H1 (cell line): ENCODE results near the gene RWDD1. TPM values are rescaled to one million over a fixed set of nuclear protein-coding genes. Genes with fewer than 3 reads are reported as not detected.

Source experiments
- CTCF ChIA-PET: fragments of 300-600 bp; sonication (Branson Sonifier 250); formaldehyde crosslinking; loops from one replicate; lab custom pipeline; 2021; ENCODE audit not compliant: partially characterized antibody; lab: Charles Lee
- POLR2A ChIA-PET: fragments of 300-600 bp; sonication (Branson Sonifier 250); formaldehyde crosslinking; loops from one replicate; lab custom pipeline; 2021; ENCODE audit warnings: inconsistent platforms; ENCODE audit not compliant: partially characterized antibody; lab: Charles Lee
- DNase-seq, 2 experiments: peaks; one replicate each; pipeline versions ENCODE4 v3.0.0 to v3.0.0-alpha.2; 2010 to 2022; ENCODE audit warnings: low spot score in 2 of 2, low read depth in 1 of 2, mixed read lengths in 1 of 2
- FAIRE-seq: peaks from 2 replicates; lab custom pipeline; 2011; peaks lifted over from hg19 to GRCh38; lab: Jason Lieb, UNC
- H2AFZ ChIP-seq: 2 replicates; pipeline ENCODE4 v1.8.1; 2012; ENCODE audit warnings: low read length, inconsistent platforms
- H2AK5ac ChIP-seq: 2 replicates; pipeline ENCODE4 v1.6.1; 2013; ENCODE audit warnings: low read depth, low read length
- H2BK120ac ChIP-seq: replicated peaks from 2 replicates; pipeline ENCODE3; 2013; ENCODE audit warnings: low read depth, low read length, inconsistent platforms
- H2BK12ac ChIP-seq: 2 replicates; pipeline ENCODE4 v1.6.1; 2013; ENCODE audit warnings: low read depth, low read length
- H2BK15ac ChIP-seq: 2 replicates; pipeline ENCODE4 v1.6.1; 2013; ENCODE audit warnings: low read length
- H2BK20ac ChIP-seq: 2 replicates; pipeline ENCODE4 v1.6.1; 2013; ENCODE audit warnings: low read length
- H2BK5ac ChIP-seq: 2 replicates; pipeline ENCODE4 v1.6.1; 2013; ENCODE audit warnings: low read depth, low read length
- H3K14ac ChIP-seq: 2 replicates; pipeline ENCODE4 v1.6.1; 2013; ENCODE audit warnings: inconsistent platforms; ENCODE audit not compliant: insufficient read length
- H3K18ac ChIP-seq: 2 replicates; pipeline ENCODE4 v1.6.1; 2013; ENCODE audit warnings: low read length; ENCODE audit errors: extremely low read depth
- H3K23ac ChIP-seq: 2 replicates; pipeline ENCODE4 v1.6.1; 2013; ENCODE audit warnings: inconsistent platforms; ENCODE audit not compliant: insufficient read length
- H3K23me2 ChIP-seq: 2 replicates; pipeline ENCODE4 v1.6.1; 2013; ENCODE audit warnings: low read depth, low read length
- H3K27ac ChIP-seq: 2 replicates; pipeline ENCODE4 v1.6.1; 2011; ENCODE audit warnings: low read depth, low read length, inconsistent platforms
- H3K27me3 ChIP-seq, 4 experiments: replicated peaks in 1 of 4; 1 replicate in 1 of 4; 2 replicates in 3 of 4; pipeline versions ENCODE4 v1.6.1 to v1.8.1; 2011 to 2013; ENCODE audit warnings: low read length in 3 of 4, mild to moderate bottlenecking in 3 of 4, inconsistent platforms in 2 of 4, mixed read lengths in 2 of 4, moderate library complexity in 1 of 4; ENCODE audit not compliant: control insufficient read depth in 3 of 4, insufficient read depth in 3 of 4; ENCODE audit errors: extremely low read depth in 1 of 4
- H3K36me3 ChIP-seq, 4 experiments: 2 replicates each; pipeline versions ENCODE4 v1.6.1 to v1.8.1; 2011 to 2013; ENCODE audit warnings: mild to moderate bottlenecking in 4 of 4, low read length in 3 of 4, moderate library complexity in 2 of 4, control low read depth in 1 of 4, inconsistent platforms in 1 of 4; ENCODE audit not compliant: insufficient read depth in 4 of 4, control insufficient read depth in 2 of 4
- H3K4ac ChIP-seq: replicated peaks from 2 replicates; pipeline ENCODE3; 2013; ENCODE audit warnings: low read length, low read depth, mixed read lengths, inconsistent platforms; ENCODE audit not compliant: insufficient read length
- H3K4me1 ChIP-seq, 4 experiments: replicated peaks in 1 of 4; 1 replicate in 1 of 4; 2 replicates in 3 of 4; pipeline versions ENCODE4 v1.6.1 to v1.8.1; 2011 to 2013; ENCODE audit warnings: low read length in 3 of 4, inconsistent platforms in 2 of 4, mixed read lengths in 1 of 4; ENCODE audit not compliant: insufficient read depth in 4 of 4, control insufficient read depth in 3 of 4
- H3K4me2 ChIP-seq, 2 experiments: 2 replicates each; pipeline versions ENCODE4 v1.6.1 to v1.8.1; 2011 to 2013; ENCODE audit warnings: low read depth in 2 of 2, low read length in 2 of 2, control low read depth in 1 of 2, inconsistent platforms in 1 of 2, mild to moderate bottlenecking in 1 of 2; ENCODE audit not compliant: insufficient read depth in 1 of 2
- H3K4me3 ChIP-seq, 4 experiments: fragments of 200-600, 300-600 bp in 1 of 4; sonication (generic), shearing (Covaris generic), sonication (Bioruptor Twin) in 1 of 4; 2 replicates each; pipeline versions ENCODE4 v1.5.1 to v1.8.1; 2011 to 2016; ENCODE audit warnings: low read length in 4 of 4, low read depth in 3 of 4, control low read depth in 2 of 4, inconsistent platforms in 2 of 4, mild to moderate bottlenecking in 2 of 4, mixed read lengths in 1 of 4, moderate library complexity in 1 of 4; ENCODE audit not compliant: insufficient read depth in 2 of 4; ENCODE audit errors: extremely low read depth in 1 of 4
- H3K56ac ChIP-seq: replicated peaks from 2 replicates; pipeline ENCODE3; 2013; ENCODE audit warnings: low read depth, mild to moderate bottlenecking, mixed read lengths, low read length, inconsistent platforms; ENCODE audit not compliant: insufficient read length
- H3K79me1 ChIP-seq: 2 replicates; pipeline ENCODE4 v1.6.1; 2013; ENCODE audit warnings: low read depth, low read length, control low read depth
- H3K79me2 ChIP-seq, 2 experiments: 2 replicates each; pipeline versions ENCODE4 v1.6.1 to v1.8.1; 2012 to 2013; ENCODE audit warnings: low read length in 2 of 2, mild to moderate bottlenecking in 2 of 2, inconsistent platforms in 1 of 2; ENCODE audit not compliant: insufficient read depth in 2 of 2, control insufficient read depth in 1 of 2
- H3K9ac ChIP-seq, 4 experiments: replicated peaks in 1 of 4; 1 replicate in 1 of 4; 2 replicates in 3 of 4; pipeline versions ENCODE4 v1.6.1 to v1.8.1; 2011 to 2013; ENCODE audit warnings: low read depth in 3 of 4, low read length in 3 of 4, control low read depth in 2 of 4, mild to moderate bottlenecking in 2 of 4, moderate library complexity in 2 of 4, inconsistent platforms in 1 of 4; ENCODE audit errors: extremely low read depth in 1 of 4
- H3K9me3 ChIP-seq, 2 experiments: 2 replicates each; pipeline versions ENCODE4 v1.6.1 to v1.8.1; 2012 to 2013; ENCODE audit warnings: mild to moderate bottlenecking in 2 of 2, moderate library complexity in 2 of 2, control low read depth in 1 of 2, inconsistent platforms in 1 of 2, low read depth in 1 of 2, low read length in 1 of 2, mixed read lengths in 1 of 2; ENCODE audit not compliant: insufficient read depth in 2 of 2
- H4K20me1 ChIP-seq, 2 experiments: replicated peaks in 1 of 2; 2 replicates each; pipeline versions ENCODE3 to v1.8.1; 2011 to 2013; ENCODE audit warnings: inconsistent platforms in 2 of 2, low read length in 2 of 2, mild to moderate bottlenecking in 1 of 2; ENCODE audit not compliant: insufficient read depth in 2 of 2, control insufficient read depth in 1 of 2
- H4K5ac ChIP-seq: 2 replicates; pipeline ENCODE4 v1.6.1; 2013; ENCODE audit warnings: low read length, low read depth, mixed read lengths, inconsistent platforms; ENCODE audit not compliant: insufficient read length
- H4K8ac ChIP-seq: 2 replicates; pipeline ENCODE4 v1.8.0; 2013; ENCODE audit warnings: mild to moderate bottlenecking, moderate library complexity, low read length, inconsistent platforms; ENCODE audit not compliant: insufficient read depth; ENCODE audit errors: extremely low read depth
- H4K91ac ChIP-seq: replicated peaks from 2 replicates; pipeline ENCODE3; 2013; ENCODE audit warnings: low read length, mixed read lengths, inconsistent platforms; ENCODE audit not compliant: insufficient read length
- ASH2L ChIP-seq: fragments of 200-600, 300-600 bp; sonication (generic); IDR thresholded peaks from one replicate; pipeline ENCODE4 v1.7.1; 2017; ENCODE audit warnings: low read length
- BACH1 ChIP-seq: IDR thresholded peaks from 2 replicates; pipeline ENCODE4 v1.6.1; 2012; ENCODE audit warnings: low read length, improper control_type of control experiment
- CBX8 ChIP-seq: fragments of 300-800, 300-1000 bp; sonication (generic); IDR thresholded peaks from 2 replicates; pipeline ENCODE4 v1.7.1; 2016; ENCODE audit warnings: low read depth, low read length, borderline replicate concordance
- CTBP2 ChIP-seq: IDR thresholded peaks from 2 replicates; pipeline ENCODE4 v1.7.0; 2011; ENCODE audit warnings: borderline replicate concordance, mild to moderate bottlenecking, moderate library complexity, mixed read lengths, low read length; ENCODE audit not compliant: insufficient read depth, insufficient read length
- CTCF ChIP-seq, 3 experiments: IDR thresholded peaks; 1 replicate in 2 of 3; 2 replicates in 1 of 3; pipeline versions ENCODE4 v1.5.1 to v1.6.1; 2011; ENCODE audit warnings: low read length in 3 of 3, mild to moderate bottlenecking in 3 of 3, inconsistent platforms in 2 of 3, low read depth in 1 of 3, moderate library complexity in 1 of 3; ENCODE audit not compliant: insufficient read depth in 1 of 3; ENCODE audit errors: control extremely low read depth in 1 of 3
- JUN ChIP-seq: IDR thresholded peaks from 2 replicates; pipeline ENCODE4 v1.6.1; 2011; ENCODE audit warnings: low read depth, mild to moderate bottlenecking, improper control_type of control experiment, low read length
- KDM1A ChIP-seq: fragments of 200-600, 300-600 bp; sonication (generic); IDR thresholded peaks from 2 replicates; pipeline ENCODE4 v1.7.1; 2016; ENCODE audit warnings: mild to moderate bottlenecking, low read length, borderline replicate concordance
- MAFK ChIP-seq: IDR thresholded peaks from 2 replicates; pipeline ENCODE4 v1.6.1; 2012; ENCODE audit warnings: low read depth, mild to moderate bottlenecking, improper control_type of control experiment, low read length
- SAP30 ChIP-seq: fragments of 300-600 bp; sonication (generic); IDR thresholded peaks from 2 replicates; pipeline ENCODE4 v1.7.1; 2012; ENCODE audit warnings: low read length, moderate library complexity, mild to moderate bottlenecking, inconsistent platforms; ENCODE audit not compliant: insufficient read depth, insufficient replicate concordance
- SP4 ChIP-seq: IDR thresholded peaks from 2 replicates; pipeline ENCODE4 v1.6.1; 2012; ENCODE audit warnings: low read length, inconsistent platforms
- SUZ12 ChIP-seq: fragments of 200-600 bp; sonication (generic); IDR thresholded peaks from 2 replicates; pipeline ENCODE4 v1.6.1; 2012; ENCODE audit warnings: mild to moderate bottlenecking, inconsistent platforms, low read length, moderate library complexity, mixed read lengths
- TBP ChIP-seq: IDR thresholded peaks from 2 replicates; pipeline ENCODE4 v1.6.1; 2011; ENCODE audit warnings: low read depth, low read length, improper control_type of control experiment
- WGBS, 2 experiments: shearing (Covaris generic) in 1 of 2; methylation state at CpG; one replicate each; pipeline versions ENCODE4 v1.1.6 to v1.1.7; 2013 to 2015; ENCODE audit warnings: low lambda C conversion rate in 2 of 2, mixed read lengths in 2 of 2, inconsistent platforms in 1 of 2, low coverage in 1 of 2, missing lambda C conversion rate in 1 of 2; ENCODE audit not compliant: insufficient replicate concordance in 2 of 2, insufficient coverage in 1 of 2, insufficient read length in 1 of 2; ENCODE audit errors: extremely low coverage in 1 of 2, missing lambda C conversion rate in 1 of 2; 5-methylcytosine and 5-hydroxymethylcytosine counted together
- polyA plus RNA-seq, 7 experiments: library from polyadenylated mRNA; depleted of rRNA in 3 of 7; stranded (reverse) in 5 of 7; unstranded in 2 of 7; fragments of >200 nt in 5 of 7; fragments of 200-250 nt in 2 of 7; gene quantifications; 1 replicate in 5 of 7; 2 replicates in 1 of 7; 4 replicates in 1 of 7; pipeline versions ENCODE4 v1.2.1 to v1.2.3, GENCODE V29; 2011 to 2013; ENCODE audit warnings: missing spikeins in 2 of 7, mixed read lengths in 2 of 7
- total RNA-seq: library from RNA; stranded (reverse); fragmentation: NEBNext Ultra II Directional; extraction: Animal tissue kit (Norgen Biotek cat#: 25700); gene quantifications from 2 replicates; pipeline ENCODE4 v1.2.1, GENCODE V29; 2021

Gene RWDD1
- total and polyA plus RNA-seq, 2 of the 8 experiments (the other 6 are each of a cell fraction or from before 2014, with no cell fraction given), result 19.5 to 35.2 TPM

GRCh38 chr6:116536216-116536621 is 35.1 kb upstream of the RWDD1 start:
- no peak overlapping the region for H4K5ac ChIP-seq
- WGBS, 2 experiments, result 17% methylated on average over 4 of the region's 4 CpGs; no CpG with 5 or more reads in 1 of the 2 experiments
- no peak overlapping the region for H3K18ac ChIP-seq
- TF ChIP-seq CTBP2, result no peak
- no peak for TF ChIP-seq SUZ12
- no peak for TF ChIP-seq TBP
- TF ChIP-seq ASH2L, result no peak
- TF ChIP-seq SAP30, result no peak
- TF ChIP-seq BACH1, result no peak
- TF ChIP-seq JUN, result no peak
- no peak for TF ChIP-seq KDM1A
- peak in 2 of 3 experiments; percentile 41 to 63; a peak in 2 of 4 replicates for TF ChIP-seq CTCF (IDR thresholded peaks at IDR 0.05; ENCODE audit: control extremely low read depth in 1 of 3, insufficient read depth in 1 of 3, low read depth in 1 of 3, low read length in 3 of 3)
- no peak for TF ChIP-seq CBX8
- no peak for TF ChIP-seq SP4
- TF ChIP-seq MAFK, result no peak

More at GRCh38 chr6:116536216-116536621, 35.1 kb upstream of the RWDD1 start:
- Histone ChIP-seq H4K91ac (no peak overlapping the region), H3K36me3 (no peaks in the 10 kb centered on the region), H3K23ac (no peak overlapping the region), H3K9me3 (no peaks in the 10 kb centered on the region), H2BK120ac (no peak overlapping the region), H4K8ac (no peak overlapping the region), H2AFZ (peak overlapping the region; percentile 44; the same call in 1 of the 2 replicates), H3K23me2 (no peaks in the 10 kb centered on the region), H3K27me3 (no peaks in the 10 kb centered on the region), H3K4me1 (peaks cover 0 to 5% (median 3%) of the 10 kb centered on the region in 4 experiments; a peak in 4 of 7 replicates), H4K20me1 (no peaks in the 10 kb centered on the region), H3K56ac (no peak overlapping the region), H3K9ac (no peak overlapping the region), H3K79me1 (no peaks in the 10 kb centered on the region), H3K79me2 (no peaks in the 10 kb centered on the region), H2AK5ac (no peak overlapping the region), H3K4ac (no peak overlapping the region), H3K4me3 (no peak overlapping the region), H2BK15ac (no peak overlapping the region), H2BK5ac (no peak overlapping the region), H3K14ac (no peak overlapping the region), H3K4me2 (no peak overlapping the region), H2BK12ac (no peak overlapping the region), H2BK20ac (no peak overlapping the region), H3K27ac (no peak overlapping the region)
- DNase-seq, result no peak
- FAIRE-seq, result peak; percentile 78
- POLR2A ChIA-PET, result no interaction called here
- CTCF ChIA-PET, result interaction anchor here (0.8 to 4.5 kb wide), 9 partner anchors 17 to 267 kb away, joined by 3 to 60 read pairs (median 13); no protein-coding TSS in a partner anchor
